Measurements from ENCODE around the gene PKD1. TPM values are rescaled to one million over a fixed set of nuclear protein-coding genes. Genes with fewer than 3 reads are reported as not detected.

PKD1 gene
- total RNA-seq, 4 donors from 2014 or later, result 168 to 376 (median 339) TPM

GRCh38 chr16:2083876-2084780 lies 51.6 kb downstream of the PKD1 start:
- in situ Hi-C loops (cut with MboI; ENCODE audit: low sequenced_read_pairs in 4 of 4) (no loop called here), intact Hi-C loops (cut with DNase I; ENCODE audit: low total_unique reads) (no loop called here)
- Histone ChIP-seq H3K27me3 (no peaks in the 10 kb centered on the region), H3K9me3 (no peaks in the 10 kb centered on the region), H3K4me1 (no peaks in the 10 kb centered on the region), H3K36me3 (peaks cover 0 to 83% of the 10 kb centered on the region in 2 donors), H3K4me3 (no peak overlapping the region), H3K27ac (no peak overlapping the region)
- DNase-seq, result no peak
- no peak for ATAC-seq
- TF ChIP-seq CTCF (IDR thresholded peaks at IDR 0.05 in 4 of 5, conservative IDR thresholded peaks at IDR 0.05 in 1 of 5), result no peak

- H3K9me3 ChIP-seq, result no peaks in the 10 kb centered on the region
- no peak for ATAC-seq
- intact Hi-C loops (cut with DNase I; ENCODE audit: low total_unique reads) (no loop called here), in situ Hi-C loops (cut with MboI; ENCODE audit: low sequenced_read_pairs in 4 of 4) (no loop called here)
- peaks cover 0 to 83% of the 10 kb centered on the region in 2 donors for H3K36me3 ChIP-seq
- no peak overlapping the region for H3K4me3 ChIP-seq
- no peaks in the 10 kb centered on the region for H3K4me1 ChIP-seq
- DNase-seq, result no peak
- no peak for TF ChIP-seq POLR2A (IDR thresholded peaks at IDR 0.05)
- TF ChIP-seq CTCF (IDR thresholded peaks at IDR 0.05 in 4 of 5, conservative IDR thresholded peaks at IDR 0.05 in 1 of 5), result no peak
- H3K27me3 ChIP-seq, result no peaks in the 10 kb centered on the region
- H3K27ac ChIP-seq, result no peak overlapping the region
These were observed 52.3 kb downstream of the PKD1 start for GRCh38 chr16:2083409-2083808.

- no peak overlapping the region for H3K27ac ChIP-seq
- H3K4me1 ChIP-seq, result no peaks in the 10 kb centered on the region
- no peak for TF ChIP-seq POLR2A (IDR thresholded peaks at IDR 0.05)
- H3K27me3 ChIP-seq, result no peaks in the 10 kb centered on the region
- peaks cover 0 to 81% of the 10 kb centered on the region in 2 donors for H3K36me3 ChIP-seq
- DNase-seq (no peak), ATAC-seq (no peak)
- H3K9me3 ChIP-seq, result no peaks in the 10 kb centered on the region
- H3K4me3 ChIP-seq, result no peak overlapping the region
- intact Hi-C loops (cut with DNase I; ENCODE audit: low total_unique reads) (no loop called here), in situ Hi-C loops (cut with MboI; ENCODE audit: low sequenced_read_pairs in 4 of 4) (no loop called here)
These were observed 52.7 kb downstream of the PKD1 start for GRCh38 chr16:2082983-2083364.

GRCh38 chr16:2082171-2082982 lies 53.3 kb downstream of the PKD1 start:
- H3K4me3 ChIP-seq, result no peak overlapping the region
- in situ Hi-C loops (cut with MboI; ENCODE audit: low sequenced_read_pairs in 4 of 4), result no loop called here
- no peaks in the 10 kb centered on the region for H3K27me3 ChIP-seq
- DNase-seq (no peak), ATAC-seq (peak in 1 of 2 donors; percentile 15)
- peaks cover 0 to 81% of the 10 kb centered on the region in 2 donors for H3K36me3 ChIP-seq
- H3K4me1 ChIP-seq, result no peaks in the 10 kb centered on the region
- no peak overlapping the region for H3K27ac ChIP-seq
- TF ChIP-seq POLR2A (IDR thresholded peaks at IDR 0.05) (no peak), CTCF (IDR thresholded peaks at IDR 0.05 in 4 of 5, conservative IDR thresholded peaks at IDR 0.05 in 1 of 5) (no peak)
- H3K9me3 ChIP-seq, result no peaks in the 10 kb centered on the region
- intact Hi-C loops (cut with DNase I; ENCODE audit: low total_unique reads), result no loop called here
